HG03575 (cell line): Measurements from ENCODE around the gene LARP4B.
"Not testable (repeated sequence)": the region's sequence is repeated elsewhere in the genome, so short reads cannot be mapped to it uniquely, and the experiment has no call there.

ENCODE experiments used
- ATAC-seq: cut with Tn5 transposase; IDR thresholded peaks from one replicate; pipeline ENCODE4 v1.9.1; 2021; ENCODE audit not compliant: unreplicated experiment, insufficient number of reproducible peaks, low FRiP score; ENCODE audit errors: extremely low read depth

Gene LARP4B

DNA sequence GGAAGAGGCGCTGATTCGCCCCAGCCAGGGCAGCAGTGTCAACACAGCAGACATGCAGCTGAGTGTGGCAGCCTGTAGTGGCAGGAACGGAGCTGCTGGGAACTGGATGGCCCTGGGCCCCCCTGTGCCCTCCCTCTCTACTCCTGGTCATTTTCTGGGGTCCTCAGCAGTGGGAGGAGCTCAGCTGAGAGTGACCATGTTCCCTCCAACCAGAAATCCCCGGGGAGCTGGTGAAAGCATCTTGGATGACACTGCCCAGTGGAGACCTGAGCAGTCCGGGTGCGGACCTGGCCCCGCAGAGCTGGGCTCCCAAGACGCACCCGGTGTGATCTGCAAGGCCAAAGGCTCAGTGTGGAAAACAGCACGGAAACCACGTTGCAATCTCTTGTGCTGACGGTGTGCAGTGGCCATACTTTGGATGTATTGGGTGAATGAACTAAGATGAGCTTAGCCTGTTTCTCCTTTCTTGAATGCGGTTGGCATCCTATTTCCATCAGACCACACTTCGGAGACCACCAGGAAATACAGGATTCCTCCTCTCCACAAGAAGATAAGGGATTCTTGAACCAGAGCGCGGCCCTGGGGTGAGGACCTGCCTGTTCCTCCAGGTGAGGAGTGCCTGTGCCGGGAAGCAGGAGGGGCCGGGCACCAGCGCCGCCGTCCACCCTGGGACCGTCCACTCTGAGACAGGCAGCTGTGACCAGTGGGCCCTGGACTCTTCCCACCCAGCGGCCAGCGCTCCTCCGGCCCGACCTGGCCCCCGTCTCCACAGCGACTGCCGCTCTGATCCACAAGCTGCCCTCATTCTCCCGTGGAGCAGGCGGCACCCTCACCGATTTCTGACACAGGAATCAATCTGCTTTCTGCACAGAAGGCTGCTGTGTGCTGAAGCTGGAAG, 148.5 kb downstream of the LARP4B start:
- no peak for ATAC-seq

- ATAC-seq: no peak
Observed at GRCh38 chr10:780536-781524, 150.7 kb downstream of the LARP4B start.

DNA sequence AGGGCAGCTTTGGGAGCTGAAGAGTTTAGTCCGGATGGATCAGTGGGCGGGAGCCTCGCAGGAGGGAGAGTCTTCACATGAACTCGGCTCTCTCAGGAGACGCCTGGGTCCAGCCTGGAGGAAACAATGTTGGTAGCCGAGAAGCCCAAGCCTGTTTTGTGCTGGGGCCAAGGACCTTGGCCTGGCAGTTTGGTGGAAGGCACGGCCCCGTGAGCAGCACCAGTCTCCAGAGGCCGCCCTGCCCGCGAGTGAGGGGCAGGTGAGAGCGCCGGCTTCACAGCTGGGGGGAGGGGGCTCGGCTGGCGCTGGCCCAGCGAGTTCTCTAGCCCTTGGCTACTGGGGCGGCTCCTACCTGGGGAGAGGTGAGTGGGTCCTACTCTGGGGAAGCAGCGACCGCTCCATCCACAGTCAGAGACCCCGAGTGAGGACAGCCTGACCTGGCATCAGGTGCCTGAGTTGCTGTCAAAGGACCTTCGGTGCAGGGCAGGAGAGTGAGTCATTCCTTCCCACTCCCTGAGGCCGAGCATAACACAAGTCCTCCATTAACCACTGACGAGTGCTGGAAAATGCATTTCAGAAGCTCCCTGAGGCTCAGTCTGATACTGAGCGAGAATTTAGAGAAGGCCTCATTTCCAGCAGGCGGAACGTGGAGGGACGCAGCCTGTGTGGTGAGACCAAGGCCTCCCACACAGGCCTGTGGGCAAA, 152.7 kb downstream of the LARP4B start:
- no peak for ATAC-seq

- no peak for ATAC-seq
Observed at GRCh38 chr10:777913-778479, 153.5 kb downstream of the LARP4B start.

DNA sequence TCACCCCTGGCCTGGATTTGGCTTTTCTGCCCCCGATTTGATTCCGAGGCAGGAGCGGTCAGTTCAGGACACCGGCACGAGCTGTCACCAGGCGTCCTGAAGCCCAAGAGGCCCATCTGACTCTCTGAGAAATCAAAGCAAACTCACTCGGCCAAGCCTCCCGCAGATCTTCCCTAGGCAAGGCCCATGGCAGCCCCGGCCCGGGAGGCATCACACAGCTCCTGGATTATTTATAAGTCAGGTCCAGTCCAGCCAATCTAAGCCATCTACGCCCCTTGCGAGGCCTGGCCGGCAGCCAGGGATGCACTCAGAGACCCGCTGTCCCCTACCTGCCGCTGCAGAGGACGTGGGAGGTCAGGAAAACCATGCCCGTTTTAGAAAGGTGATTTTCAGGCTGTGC, 154.7 kb downstream of the LARP4B start:
- no peak for ATAC-seq

- ATAC-seq: no peak
Observed at GRCh38 chr10:775245-776075, 156.0 kb downstream of the LARP4B start.

- ATAC-seq: no peak
Observed at GRCh38 chr10:774661-775244, 156.8 kb downstream of the LARP4B start.

- ATAC-seq: no peak
Observed at GRCh38 chr10:774223-774622, 157.3 kb downstream of the LARP4B start.

DNA sequence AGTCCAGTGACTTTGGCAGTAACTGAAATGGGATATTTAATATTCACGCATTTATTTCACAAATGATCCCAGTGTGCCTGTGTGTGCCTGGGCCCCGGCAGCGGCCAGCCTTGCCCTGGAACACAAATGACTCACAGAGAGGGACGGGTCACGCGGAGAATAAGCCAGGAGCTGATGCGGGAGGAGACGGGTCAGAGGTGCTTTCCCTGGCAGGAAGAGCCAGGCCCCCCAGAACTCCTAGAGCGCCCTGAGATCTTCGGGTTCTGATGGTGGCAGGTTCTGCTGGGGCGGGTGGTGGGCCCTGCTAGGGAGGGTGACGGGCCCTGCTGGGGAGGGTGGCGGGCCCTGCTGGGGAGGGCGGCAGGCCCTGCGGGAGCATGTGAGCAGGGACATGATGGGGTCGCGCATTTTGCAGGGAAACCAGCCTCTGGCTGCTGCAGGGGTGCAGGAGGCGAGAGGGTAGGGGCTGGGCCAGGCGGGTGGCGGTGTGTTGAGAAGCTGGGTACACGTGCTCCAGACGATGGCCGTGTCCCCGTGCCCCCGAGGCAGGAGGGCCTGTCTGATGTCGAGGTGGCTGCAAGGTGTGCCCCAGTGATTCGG, 157.8 kb downstream of the LARP4B start:
- no peak for ATAC-seq

- no peak for ATAC-seq
Observed at GRCh38 chr10:772227-772637, 159.3 kb downstream of the LARP4B start.

DNA sequence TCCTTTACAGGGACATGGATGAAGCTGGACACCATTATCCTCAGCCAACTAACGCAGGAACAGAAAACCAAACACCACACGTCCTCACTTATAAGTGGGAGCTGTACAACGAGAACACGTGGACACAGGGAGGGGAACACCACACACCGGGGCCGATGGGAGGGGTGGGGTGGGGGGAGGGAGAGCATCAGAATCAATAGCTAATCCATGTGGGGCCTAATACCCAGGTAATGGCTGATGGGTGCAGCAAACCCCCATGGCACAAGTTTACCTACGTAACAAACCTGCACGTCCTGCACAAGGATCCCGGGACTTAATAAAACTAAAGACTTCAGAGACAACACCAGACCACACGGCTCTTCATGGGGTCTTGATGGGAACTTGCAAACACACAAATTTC, 159.9 kb downstream of the LARP4B start:
- ATAC-seq: no peak

GRCh38 chr10:770975-771374, 160.5 kb downstream of the LARP4B start:
- no peak for ATAC-seq

DNA sequence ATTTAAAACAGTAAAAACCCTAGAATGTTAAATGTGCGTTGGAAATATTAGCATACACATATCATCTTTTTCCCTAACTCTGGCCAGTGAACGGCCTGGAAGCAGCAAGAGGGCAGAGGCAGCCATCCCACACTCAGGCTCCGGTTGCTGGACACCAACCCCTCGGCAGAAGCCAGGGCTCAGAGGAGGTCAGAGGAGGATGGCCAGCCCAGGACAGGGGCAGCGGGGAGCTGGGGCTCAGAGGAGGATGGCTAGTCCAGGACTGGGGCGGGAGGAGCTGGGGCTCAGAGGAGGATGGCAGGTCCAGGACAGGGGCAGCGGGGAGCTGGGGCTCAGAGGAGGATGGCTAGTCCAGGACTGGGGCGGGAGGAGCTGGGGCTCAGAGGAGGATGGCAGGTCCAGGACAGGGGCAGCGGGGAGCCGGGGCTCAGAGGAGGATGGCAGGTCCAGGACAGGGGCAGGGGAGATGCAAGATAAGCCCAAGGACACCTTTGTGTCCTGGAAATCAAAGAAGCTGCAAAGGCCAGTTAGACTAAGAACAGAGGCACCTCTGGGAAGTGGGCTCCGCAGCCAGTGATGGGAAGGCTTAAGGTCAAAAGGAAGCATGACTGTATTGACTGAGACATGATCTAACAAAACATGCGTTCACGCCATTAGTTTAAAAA, 161.3 kb downstream of the LARP4B start:
- ATAC-seq: not testable (repeated sequence)

DNA sequence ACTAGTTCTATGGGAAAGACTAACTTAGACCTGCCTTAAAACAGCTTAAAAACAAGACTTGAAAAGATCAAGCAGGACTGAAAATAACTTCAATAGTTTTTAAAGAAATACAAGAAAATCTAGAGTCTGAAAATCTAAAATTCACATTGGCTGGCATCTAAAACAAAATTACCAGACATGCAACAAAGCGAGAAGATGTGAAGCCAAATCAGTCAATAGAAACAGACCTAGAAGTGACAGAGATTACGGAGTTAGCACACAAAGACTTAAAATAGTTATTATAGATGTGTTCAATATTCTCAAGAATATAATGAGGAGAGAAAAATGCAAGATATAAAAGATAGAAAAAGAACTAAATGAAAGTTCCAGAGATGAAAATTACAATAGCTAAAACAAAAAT, 163.7 kb downstream of the LARP4B start:
- no peak for ATAC-seq

DNA sequence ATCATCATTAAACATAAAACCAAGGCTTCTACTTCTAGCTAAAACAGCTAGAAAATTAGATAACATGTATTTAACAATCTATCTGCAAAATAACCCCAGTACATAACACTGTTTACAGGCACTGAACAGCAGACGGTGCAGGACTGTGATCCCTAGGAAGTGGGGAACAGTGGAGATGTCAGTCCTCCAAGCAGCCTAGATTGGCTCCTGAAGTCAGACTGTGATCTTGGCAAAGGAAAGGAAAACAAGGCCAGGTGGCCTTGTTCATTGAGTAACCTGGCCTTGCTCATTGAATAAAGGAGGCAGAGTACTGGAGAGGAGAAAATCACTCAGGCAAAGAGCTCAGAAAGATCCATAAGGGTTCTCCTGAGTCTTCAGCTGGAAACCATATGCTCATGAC, 164.3 kb downstream of the LARP4B start:
- no peak for ATAC-seq

- no peak for ATAC-seq
Observed at GRCh38 chr10:761376-761775, 170.1 kb downstream of the LARP4B start.

DNA sequence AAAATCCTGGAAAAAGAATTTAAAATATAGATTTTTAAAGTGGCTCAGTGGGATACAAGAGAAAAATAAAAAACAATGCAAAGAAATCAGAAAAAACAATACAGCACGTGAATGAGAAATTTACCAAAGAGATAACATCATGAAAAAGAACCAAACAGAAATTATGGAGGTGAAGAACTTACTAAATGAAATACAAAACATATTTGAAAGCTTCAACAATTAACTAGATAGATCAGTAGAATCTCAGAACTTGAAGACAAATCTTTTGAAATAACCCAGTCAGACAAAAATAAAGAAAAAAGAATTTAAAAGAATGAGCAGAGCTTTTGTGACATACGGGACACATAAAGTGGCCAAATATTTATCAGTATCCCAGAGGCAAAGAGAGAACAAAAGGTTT, 170.9 kb downstream of the LARP4B start:
- ATAC-seq: no peak
